Sigmoid colon (tissue), 4 donors: ENCODE results near the gene POLRMT.

Experiments used
- CTCF ChIP-seq, 4 experiments: fragments of 450-650 bp in 3 of 4; fragments of 200-600 bp in 1 of 4; IDR thresholded peaks; one replicate each; pipeline ENCODE4 v1.5.1; 2016 to 2019; ENCODE audit warnings: antibody characterized with exemption in 4 of 4, mild to moderate bottlenecking in 3 of 4, moderate library complexity in 2 of 4
- EP300 ChIP-seq, 4 donors: sonication (generic); formaldehyde crosslinking; IDR thresholded peaks; one replicate each; pipeline ENCODE4 v1.6.1; 2017; ENCODE audit warnings: antibody characterized with exemption in 4 of 4
- POLR2A ChIP-seq, 2 donors: fragments of 450-650 bp; IDR thresholded peaks; one replicate each; pipeline ENCODE4 v1.6.1; 2016; ENCODE audit warnings: antibody characterized with exemption in 2 of 2, mild to moderate bottlenecking in 2 of 2, moderate library complexity in 2 of 2
- POLR2AphosphoS5 ChIP-seq, 4 donors: sonication (generic); formaldehyde crosslinking; IDR thresholded peaks; one replicate each; pipeline ENCODE4 v1.6.1; 2017; ENCODE audit warnings: antibody characterized with exemption in 4 of 4

GRCh38 chr19:609004-609346 lies 24.4 kb downstream of the POLRMT start:
- TF ChIP-seq POLR2A (IDR thresholded peaks at IDR 0.05) = no peak
- no peak for TF ChIP-seq EP300 (IDR thresholded peaks at IDR 0.05)
- no peak for TF ChIP-seq POLR2AphosphoS5 (IDR thresholded peaks at IDR 0.05)
- TF ChIP-seq CTCF (IDR thresholded peaks at IDR 0.05) = no peak
